ENCODE results near the gene IQCM.

The IQCM gene

GRCh38 chr4:149409146-149409545, 406.5 kb downstream of the IQCM start:
- Histone ChIP-seq H3K36me3 (ENCODE audit: control insufficient read depth in 2 of 2, insufficient read depth in 1 of 2, low read length in 2 of 2) (no peaks in the 10 kb centered on the region), H3K4me3 (ENCODE audit: low read depth, low read length) (no peak overlapping the region), H3K4me1 (ENCODE audit: control insufficient read depth, insufficient read depth, low read length) (no peaks in the 10 kb centered on the region), H3K27ac (ENCODE audit: extremely low read depth, low read depth, low read length) (no peak overlapping the region), H3K9me3 (ENCODE audit: control insufficient read depth, insufficient read depth, low read depth, low read length) (no peaks in the 10 kb centered on the region)
- ChIA-PET POLR2A (no interaction called here), CTCF (no interaction called here)
- TF ChIP-seq ZBTB7A (tag by site-specific recombination; IDR thresholded peaks at IDR 0.05; ENCODE audit: low read depth) (no peak), ZNF670 (tag by site-specific recombination; IDR thresholded peaks at IDR 0.05; ENCODE audit: low read depth) (no peak), ZNF350 (tag by site-specific recombination; IDR thresholded peaks at IDR 0.05) (no peak)

- Histone ChIP-seq H3K36me3 (ENCODE audit: control insufficient read depth in 2 of 2, insufficient read depth in 1 of 2, low read length in 2 of 2) (no peaks in the 10 kb centered on the region), H3K9me3 (ENCODE audit: control insufficient read depth, insufficient read depth, low read depth, low read length) (no peaks in the 10 kb centered on the region), H3K4me3 (ENCODE audit: low read depth, low read length) (no peak overlapping the region), H3K4me1 (ENCODE audit: control insufficient read depth, insufficient read depth, low read length) (no peaks in the 10 kb centered on the region), H3K27ac (ENCODE audit: extremely low read depth, low read depth, low read length) (no peak overlapping the region)
- TF ChIP-seq ZBTB49 (tag by site-specific recombination; IDR thresholded peaks at IDR 0.05; ENCODE audit: low read depth) (no peak), ELK4 (IDR thresholded peaks at IDR 0.05; ENCODE audit: borderline replicate concordance, low read depth, low read length) (no peak), ZNF37A (tag by site-specific recombination; IDR thresholded peaks at IDR 0.05) (no peak), ZNF521 (tag by site-specific recombination; IDR thresholded peaks at IDR 0.05) (no peak)
- ChIA-PET POLR2A (no interaction called here), CTCF (no interaction called here)
Observed at GRCh38 chr4:149404143-149404542, 411.5 kb downstream of the IQCM start.

- Histone ChIP-seq H3K36me3 (ENCODE audit: control insufficient read depth in 2 of 2, insufficient read depth in 1 of 2, low read length in 2 of 2) (no peaks in the 10 kb centered on the region), H3K4me1 (ENCODE audit: control insufficient read depth, insufficient read depth, low read length) (no peaks in the 10 kb centered on the region), H3K9me3 (ENCODE audit: control insufficient read depth, insufficient read depth, low read depth, low read length) (no peaks in the 10 kb centered on the region), H3K27ac (ENCODE audit: extremely low read depth, low read depth, low read length) (no peak overlapping the region), H3K4me3 (ENCODE audit: low read depth, low read length) (no peak overlapping the region)
- TF ChIP-seq ZNF791 (tag by site-specific recombination; IDR thresholded peaks at IDR 0.05) (no peak), TRIM28 (IDR thresholded peaks at IDR 0.05; ENCODE audit: borderline replicate concordance, low read length) (no peak), ZNF292 (tag by site-specific recombination; IDR thresholded peaks at IDR 0.05; ENCODE audit: borderline replicate concordance, low read depth) (no peak), ZNF658 (tag by site-specific recombination; IDR thresholded peaks at IDR 0.05) (no peak), ZNF202 (tag by site-specific recombination; IDR thresholded peaks at IDR 0.05; ENCODE audit: borderline replicate concordance) (no peak), PRDM1 (tag by site-specific recombination; IDR thresholded peaks at IDR 0.05) (no peak), ZNF302 (tag by site-specific recombination; IDR thresholded peaks at IDR 0.05; ENCODE audit: low read depth) (no peak), ZNF513 (tag by site-specific recombination; IDR thresholded peaks at IDR 0.05) (no peak)
- POLR2A ChIA-PET: no interaction called here
- CTCF ChIA-PET: no interaction called here
Observed at GRCh38 chr4:149403081-149403480, 412.6 kb downstream of the IQCM start.

DNA sequence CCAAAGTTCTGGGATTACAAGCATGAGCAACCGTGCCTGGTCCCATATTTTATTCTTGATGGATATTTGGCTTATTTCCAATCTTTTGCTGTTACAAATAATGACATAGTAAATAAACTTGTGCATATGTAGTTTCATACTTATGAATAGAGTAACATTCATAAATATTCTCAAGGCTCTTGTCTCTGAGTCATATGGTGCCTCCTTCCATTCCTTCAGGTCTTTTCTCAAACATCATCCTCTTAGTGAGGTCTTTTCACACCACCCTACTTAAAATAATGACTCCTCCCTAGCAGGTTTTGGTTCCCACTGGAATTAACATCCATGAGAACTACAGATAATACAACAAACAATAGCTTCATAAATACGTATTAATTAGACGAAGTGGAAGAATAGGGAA, 416.6 kb downstream of the IQCM start:
- CTCF ChIA-PET: no interaction called here
- H3K27ac ChIP-seq (ENCODE audit: extremely low read depth, low read depth, low read length): no peak overlapping the region
- no peaks in the 10 kb centered on the region for H3K4me1 ChIP-seq (ENCODE audit: control insufficient read depth, insufficient read depth, low read length)
- H3K9me3 ChIP-seq (ENCODE audit: control insufficient read depth, insufficient read depth, low read depth, low read length): no peaks in the 10 kb centered on the region
- H3K36me3 ChIP-seq (ENCODE audit: control insufficient read depth in 2 of 2, insufficient read depth in 1 of 2, low read length in 2 of 2): no peaks in the 10 kb centered on the region
- H3K4me3 ChIP-seq (ENCODE audit: low read depth, low read length): no peak overlapping the region
- POLR2A ChIA-PET: no interaction called here
- TF ChIP-seq ZBTB10 (tag by site-specific recombination; IDR thresholded peaks at IDR 0.05): no peak
- no peak for TF ChIP-seq ZNF707 (tag by site-specific recombination; IDR thresholded peaks at IDR 0.05)
- TF ChIP-seq ZNF239 (tag by site-specific recombination; IDR thresholded peaks at IDR 0.05): no peak
- no peak for TF ChIP-seq ZBTB7A (tag by site-specific recombination; IDR thresholded peaks at IDR 0.05; ENCODE audit: low read depth)
- TF ChIP-seq, protein P1, sequence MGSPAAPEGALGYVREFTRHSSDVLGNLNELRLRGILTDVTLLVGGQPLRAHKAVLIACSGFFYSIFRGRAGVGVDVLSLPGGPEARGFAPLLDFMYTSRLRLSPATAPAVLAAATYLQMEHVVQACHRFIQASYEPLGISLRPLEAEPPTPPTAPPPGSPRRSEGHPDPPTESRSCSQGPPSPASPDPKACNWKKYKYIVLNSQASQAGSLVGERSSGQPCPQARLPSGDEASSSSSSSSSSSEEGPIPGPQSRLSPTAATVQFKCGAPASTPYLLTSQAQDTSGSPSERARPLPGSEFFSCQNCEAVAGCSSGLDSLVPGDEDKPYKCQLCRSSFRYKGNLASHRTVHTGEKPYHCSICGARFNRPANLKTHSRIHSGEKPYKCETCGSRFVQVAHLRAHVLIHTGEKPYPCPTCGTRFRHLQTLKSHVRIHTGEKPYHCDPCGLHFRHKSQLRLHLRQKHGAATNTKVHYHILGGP (tag by site-specific recombination; IDR thresholded peaks at IDR 0.05): no peak
- no peak for TF ChIP-seq YY2 (tag by site-specific recombination; IDR thresholded peaks at IDR 0.05)
- TF ChIP-seq ZNF37A (tag by site-specific recombination; IDR thresholded peaks at IDR 0.05): no peak
